ENCODE measurements around the gene DMRTB1.
A peak's percentile ranks its signal among the peaks of the same experiment; 100 is the strongest.

Gene DMRTB1

GRCh38 chr1:53462769-53463501, 3.7 kb downstream of the DMRTB1 start:
- no peak overlapping the region for H2BK5ac ChIP-seq (ENCODE audit: low read depth, low read length, poor library complexity, severe bottlenecking)
- H3K4me3 ChIP-seq (ENCODE audit: insufficient read depth in 1 of 2, low read depth in 1 of 2, low read length in 2 of 2) = no peak overlapping the region
- no peak overlapping the region for H3K9ac ChIP-seq (ENCODE audit: low read length)
- H3K27ac ChIP-seq (ENCODE audit: low read length, poor library complexity, severe bottlenecking) = no peak overlapping the region
- no peaks in the 10 kb centered on the region for H3K9me3 ChIP-seq (ENCODE audit: control insufficient read depth, low read length)
- H2BK15ac ChIP-seq (ENCODE audit: low read depth, poor library complexity, severe bottlenecking) = no peak overlapping the region
- no peaks in the 10 kb centered on the region for H3K79me1 ChIP-seq (replicated peaks; ENCODE audit: low read length, poor library complexity, severe bottlenecking)
- no peak overlapping the region for H3K4ac ChIP-seq (ENCODE audit: low read depth in 1 of 2, low read length in 2 of 2)
- H4K8ac ChIP-seq (ENCODE audit: low read length) = no peak overlapping the region
- peak overlapping the region in 1 of 2 experiments; percentile 15 for H2BK12ac ChIP-seq (ENCODE audit: low read length in 2 of 2)
- H3K36me3 ChIP-seq (ENCODE audit: control insufficient read depth in 1 of 2, insufficient read depth in 2 of 2, low read depth in 1 of 2, low read length in 2 of 2) = no peaks in the 10 kb centered on the region
- H2BK120ac ChIP-seq (ENCODE audit: low read depth, low read length) = no peak overlapping the region
- no peak overlapping the region for H3K18ac ChIP-seq (ENCODE audit: low read depth in 1 of 2, low read length in 2 of 2)
- no peak overlapping the region for H2AK5ac ChIP-seq (ENCODE audit: low read length, severe bottlenecking)
- peaks cover 0 to 48% of the 10 kb centered on the region in 2 experiments for H3K27me3 ChIP-seq (ENCODE audit: control insufficient read depth in 1 of 2, insufficient read depth in 1 of 2, low read length in 2 of 2)
- H3K14ac ChIP-seq (ENCODE audit: low read length in 2 of 2) = no peak overlapping the region
- H3K4me1 ChIP-seq (ENCODE audit: control insufficient read depth, insufficient read depth, low read depth, low read length) = peaks cover 5% of the 10 kb centered on the region
- H4K91ac ChIP-seq (ENCODE audit: low read length) = no peak overlapping the region
- no peak overlapping the region for H3K23ac ChIP-seq (ENCODE audit: low read length in 2 of 2)
- H3K4me2 ChIP-seq (ENCODE audit: low read length, poor library complexity, severe bottlenecking) = no peak overlapping the region
- no peak overlapping the region for H2AFZ ChIP-seq (ENCODE audit: low read depth, low read length)
- no peak for DNase-seq
- WGBS = 66% methylated on average over 11 of the region's 11 CpGs

DNA sequence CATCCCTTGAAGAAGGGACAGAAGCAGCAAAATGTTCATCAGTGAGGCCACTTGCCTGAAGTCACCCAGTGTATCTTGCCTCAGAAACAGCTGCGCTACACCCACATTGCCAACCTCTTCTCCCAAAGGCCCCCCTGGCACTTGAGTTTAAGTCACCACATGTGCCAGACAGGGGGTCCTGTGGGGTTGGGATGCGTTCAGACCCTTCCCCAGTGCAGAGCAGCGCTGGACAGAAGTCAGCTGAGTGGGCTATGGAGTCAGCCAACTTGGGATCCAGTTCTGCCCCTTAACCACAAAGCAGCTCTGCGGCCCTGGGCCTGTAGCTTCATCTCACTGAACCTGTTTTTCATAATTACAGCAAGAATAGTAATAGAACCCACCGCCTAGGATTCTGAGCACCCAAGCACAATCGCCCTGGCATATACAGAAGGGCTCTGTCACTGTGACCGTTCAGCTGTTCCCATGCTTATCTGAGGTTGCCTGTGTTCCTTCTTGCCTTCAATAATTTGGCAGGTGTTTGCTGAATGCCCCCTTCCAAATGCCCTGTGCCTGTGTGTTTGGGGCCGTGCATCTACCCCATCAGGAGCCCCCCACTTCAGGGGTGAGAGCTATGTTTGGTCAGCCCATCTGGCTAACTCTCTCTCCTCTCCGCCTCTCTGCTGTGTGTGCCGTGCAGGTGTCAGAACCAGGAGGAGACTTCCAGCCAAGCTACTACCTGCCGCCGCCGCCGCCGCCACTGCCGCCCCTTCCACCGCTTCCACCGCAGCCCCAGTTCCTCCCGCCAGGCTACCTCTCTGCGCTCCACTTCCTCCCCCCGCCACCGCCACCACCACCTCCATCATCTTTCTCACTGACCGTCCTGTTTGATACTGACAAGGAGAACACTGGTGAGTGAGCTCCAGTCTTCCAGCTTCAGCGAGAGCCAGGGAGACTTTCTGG, 5.0 kb downstream of the DMRTB1 start:
- no peak overlapping the region for H2BK15ac ChIP-seq (ENCODE audit: low read depth, poor library complexity, severe bottlenecking)
- H2BK120ac ChIP-seq (ENCODE audit: low read depth, low read length) = no peak overlapping the region
- DNase-seq = no peak
- no peak overlapping the region for H3K27ac ChIP-seq (ENCODE audit: low read length, poor library complexity, severe bottlenecking)
- H4K8ac ChIP-seq (ENCODE audit: low read length) = no peak overlapping the region
- H3K4me1 ChIP-seq (ENCODE audit: control insufficient read depth, insufficient read depth, low read depth, low read length) = peaks cover 5% of the 10 kb centered on the region
- H2BK5ac ChIP-seq (ENCODE audit: low read depth, low read length, poor library complexity, severe bottlenecking) = no peak overlapping the region
- no peak overlapping the region for H3K4ac ChIP-seq (ENCODE audit: low read depth in 1 of 2, low read length in 2 of 2)
- peaks cover 0 to 46% of the 10 kb centered on the region in 2 experiments for H3K27me3 ChIP-seq (ENCODE audit: control insufficient read depth in 1 of 2, insufficient read depth in 1 of 2, low read length in 2 of 2)
- no peak overlapping the region for H3K14ac ChIP-seq (ENCODE audit: low read length in 2 of 2)
- no peak overlapping the region for H3K23ac ChIP-seq (ENCODE audit: low read length in 2 of 2)
- H3K9me3 ChIP-seq (ENCODE audit: control insufficient read depth, low read length) = no peaks in the 10 kb centered on the region
- H3K79me1 ChIP-seq (replicated peaks; ENCODE audit: low read length, poor library complexity, severe bottlenecking) = no peaks in the 10 kb centered on the region
- no peak overlapping the region for H2AFZ ChIP-seq (ENCODE audit: low read depth, low read length)
- H3K4me2 ChIP-seq (ENCODE audit: low read length, poor library complexity, severe bottlenecking) = no peak overlapping the region
- no peak overlapping the region for H3K18ac ChIP-seq (ENCODE audit: low read depth in 1 of 2, low read length in 2 of 2)
- WGBS = 92% methylated on average over 24 of the region's 24 CpGs
- H3K4me3 ChIP-seq (ENCODE audit: insufficient read depth in 1 of 2, low read depth in 1 of 2, low read length in 2 of 2) = no peak overlapping the region
- no peak overlapping the region for H4K91ac ChIP-seq (ENCODE audit: low read length)
- no peak overlapping the region for H2AK5ac ChIP-seq (ENCODE audit: low read length, severe bottlenecking)
- no peak overlapping the region for H2BK12ac ChIP-seq (ENCODE audit: low read length in 2 of 2)
- no peak overlapping the region for H3K9ac ChIP-seq (ENCODE audit: low read length)
- H3K36me3 ChIP-seq (ENCODE audit: control insufficient read depth in 1 of 2, insufficient read depth in 2 of 2, low read depth in 1 of 2, low read length in 2 of 2) = no peaks in the 10 kb centered on the region

DNA sequence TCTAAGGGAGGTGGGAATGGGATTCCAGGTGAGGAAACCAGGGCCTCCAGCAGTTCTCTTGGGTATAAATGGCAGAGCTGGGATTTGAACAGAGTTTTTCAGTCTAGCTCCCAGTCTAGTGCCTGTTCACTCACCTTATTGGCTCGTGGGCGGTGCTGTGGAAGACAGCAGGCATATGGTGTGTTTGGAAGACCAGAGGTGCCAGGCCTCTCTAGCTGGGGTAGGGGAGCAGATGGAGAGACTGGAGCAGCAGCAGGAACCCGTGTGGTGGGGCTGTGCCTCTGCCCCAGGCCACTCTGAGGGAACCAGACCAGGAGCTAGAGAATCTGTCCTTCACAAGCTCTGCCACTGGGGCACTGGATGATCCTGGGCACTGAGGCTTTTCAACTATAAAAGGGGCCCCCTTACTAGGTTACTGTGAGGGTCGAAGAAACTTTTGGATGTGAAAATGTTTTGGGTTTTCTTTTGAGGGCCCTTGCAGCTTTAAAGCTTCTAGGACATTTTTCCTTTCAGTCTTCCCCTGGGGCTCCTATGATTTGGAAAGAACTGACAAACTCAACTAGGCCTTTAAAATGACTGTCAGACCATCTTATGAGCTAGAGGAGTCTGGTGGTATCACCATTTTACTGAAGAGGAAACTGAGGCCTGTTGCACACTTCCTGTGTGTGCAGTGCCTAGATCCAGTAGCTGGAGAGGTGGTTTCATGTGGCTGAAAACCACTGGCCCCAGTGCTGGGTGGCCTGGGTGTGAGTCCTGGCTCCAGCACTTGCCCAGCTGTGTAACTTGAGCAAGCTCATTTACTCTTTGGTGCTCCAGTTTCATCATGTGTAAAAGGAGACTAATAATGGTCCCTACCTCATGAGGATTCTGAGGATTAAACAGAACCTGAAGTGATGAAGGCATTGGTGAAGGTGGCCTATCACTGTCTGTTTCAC, 6.1 kb downstream of the DMRTB1 start:
- 34% methylated on average over 3 of the region's 4 CpGs for WGBS

More for the DNA sequence above, 6.1 kb downstream of the DMRTB1 start:
- no peak overlapping the region for H3K27ac ChIP-seq (ENCODE audit: low read length, poor library complexity, severe bottlenecking)
- H2BK15ac ChIP-seq (ENCODE audit: low read depth, poor library complexity, severe bottlenecking) = no peak overlapping the region
- no peak overlapping the region for H2BK5ac ChIP-seq (ENCODE audit: low read depth, low read length, poor library complexity, severe bottlenecking)
- no peak overlapping the region for H3K4me3 ChIP-seq (ENCODE audit: insufficient read depth in 1 of 2, low read depth in 1 of 2, low read length in 2 of 2)
- H3K9me3 ChIP-seq (ENCODE audit: control insufficient read depth, low read length) = no peaks in the 10 kb centered on the region
- H3K14ac ChIP-seq (ENCODE audit: low read length in 2 of 2) = no peak overlapping the region
- no peak overlapping the region for H3K4ac ChIP-seq (ENCODE audit: low read depth in 1 of 2, low read length in 2 of 2)
- no peak overlapping the region for H3K4me2 ChIP-seq (ENCODE audit: low read length, poor library complexity, severe bottlenecking)
- no peaks in the 10 kb centered on the region for H3K36me3 ChIP-seq (ENCODE audit: control insufficient read depth in 1 of 2, insufficient read depth in 2 of 2, low read depth in 1 of 2, low read length in 2 of 2)
- peaks cover 7% of the 10 kb centered on the region for H3K4me1 ChIP-seq (ENCODE audit: control insufficient read depth, insufficient read depth, low read depth, low read length)
- no peaks in the 10 kb centered on the region for H3K79me1 ChIP-seq (replicated peaks; ENCODE audit: low read length, poor library complexity, severe bottlenecking)
- no peak for DNase-seq
- H2BK120ac ChIP-seq (ENCODE audit: low read depth, low read length) = no peak overlapping the region
- no peak overlapping the region for H3K9ac ChIP-seq (ENCODE audit: low read length)
- H3K27me3 ChIP-seq (ENCODE audit: control insufficient read depth in 1 of 2, insufficient read depth in 1 of 2, low read length in 2 of 2) = peaks cover 0 to 46% of the 10 kb centered on the region in 2 experiments
- no peak overlapping the region for H2AFZ ChIP-seq (ENCODE audit: low read depth, low read length)
- no peak overlapping the region for H2BK12ac ChIP-seq (ENCODE audit: low read length in 2 of 2)
- H3K18ac ChIP-seq (ENCODE audit: low read depth in 1 of 2, low read length in 2 of 2) = no peak overlapping the region
- no peak overlapping the region for H2AK5ac ChIP-seq (ENCODE audit: low read length, severe bottlenecking)
- no peak overlapping the region for H4K91ac ChIP-seq (ENCODE audit: low read length)
- H4K8ac ChIP-seq (ENCODE audit: low read length) = no peak overlapping the region
- H3K23ac ChIP-seq (ENCODE audit: low read length in 2 of 2) = no peak overlapping the region
